ENCODE results near the gene MMS22L.

The MMS22L gene

DNA sequence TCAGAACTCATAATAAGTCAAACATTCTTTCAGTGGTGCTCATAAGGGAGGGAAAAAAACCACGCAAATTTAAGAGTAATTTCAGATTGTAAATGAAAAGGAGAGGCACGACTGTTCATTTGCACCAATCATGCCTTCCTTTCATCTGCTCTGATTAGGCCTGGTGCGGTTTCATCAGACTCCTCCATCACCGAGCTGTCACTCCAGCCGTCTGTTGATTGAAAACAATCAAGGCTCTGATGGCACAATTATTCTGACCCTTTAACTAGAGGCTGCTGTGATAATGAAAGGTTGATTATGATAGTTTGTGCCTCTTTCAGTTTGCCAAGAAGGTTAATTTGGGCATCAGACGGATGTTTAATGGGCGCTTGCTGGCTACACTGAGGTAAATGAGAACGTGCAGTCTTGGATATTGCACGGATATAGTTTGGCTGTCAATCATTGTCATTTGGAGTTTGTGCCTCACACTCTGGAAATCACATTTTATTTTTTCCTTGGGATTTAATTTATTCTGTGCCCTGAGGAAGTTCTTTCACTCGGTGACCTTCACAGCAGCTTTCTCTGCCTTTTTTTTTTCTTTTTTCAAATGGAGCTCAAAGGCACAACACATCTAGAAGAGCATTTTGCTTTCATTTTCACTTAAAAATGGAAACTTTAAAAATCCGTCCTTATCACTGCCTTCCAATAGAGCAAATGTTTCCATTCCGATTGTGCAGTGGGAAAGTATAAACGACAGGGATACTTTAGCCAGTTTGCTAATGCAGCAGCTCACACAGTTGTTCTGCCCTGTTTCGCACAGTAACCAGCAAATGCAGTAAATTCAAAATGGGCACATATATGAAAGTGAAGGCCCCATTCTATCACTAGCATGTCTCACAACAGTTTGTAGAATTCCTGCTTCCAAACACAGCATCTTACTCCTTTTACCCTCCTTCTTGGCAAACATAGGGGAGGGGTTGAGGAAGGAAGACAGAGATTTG is 185.7 kb downstream of the MMS22L start:
- DNase-seq (ENCODE audit: low spot score): no peak
- in situ Hi-C loops (cut with MboI; ENCODE audit: low sequenced_read_pairs, unreplicated experiment): no loop called here
- TF ChIP-seq, protein P1, sequence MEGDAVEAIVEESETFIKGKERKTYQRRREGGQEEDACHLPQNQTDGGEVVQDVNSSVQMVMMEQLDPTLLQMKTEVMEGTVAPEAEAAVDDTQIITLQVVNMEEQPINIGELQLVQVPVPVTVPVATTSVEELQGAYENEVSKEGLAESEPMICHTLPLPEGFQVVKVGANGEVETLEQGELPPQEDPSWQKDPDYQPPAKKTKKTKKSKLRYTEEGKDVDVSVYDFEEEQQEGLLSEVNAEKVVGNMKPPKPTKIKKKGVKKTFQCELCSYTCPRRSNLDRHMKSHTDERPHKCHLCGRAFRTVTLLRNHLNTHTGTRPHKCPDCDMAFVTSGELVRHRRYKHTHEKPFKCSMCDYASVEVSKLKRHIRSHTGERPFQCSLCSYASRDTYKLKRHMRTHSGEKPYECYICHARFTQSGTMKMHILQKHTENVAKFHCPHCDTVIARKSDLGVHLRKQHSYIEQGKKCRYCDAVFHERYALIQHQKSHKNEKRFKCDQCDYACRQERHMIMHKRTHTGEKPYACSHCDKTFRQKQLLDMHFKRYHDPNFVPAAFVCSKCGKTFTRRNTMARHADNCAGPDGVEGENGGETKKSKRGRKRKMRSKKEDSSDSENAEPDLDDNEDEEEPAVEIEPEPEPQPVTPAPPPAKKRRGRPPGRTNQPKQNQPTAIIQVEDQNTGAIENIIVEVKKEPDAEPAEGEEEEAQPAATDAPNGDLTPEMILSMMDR (IDR thresholded peaks at IDR 0.05; ENCODE audit: borderline replicate concordance, control extremely low read depth, extremely low read depth, insufficient read depth, missing control alignments): no peak

DNA sequence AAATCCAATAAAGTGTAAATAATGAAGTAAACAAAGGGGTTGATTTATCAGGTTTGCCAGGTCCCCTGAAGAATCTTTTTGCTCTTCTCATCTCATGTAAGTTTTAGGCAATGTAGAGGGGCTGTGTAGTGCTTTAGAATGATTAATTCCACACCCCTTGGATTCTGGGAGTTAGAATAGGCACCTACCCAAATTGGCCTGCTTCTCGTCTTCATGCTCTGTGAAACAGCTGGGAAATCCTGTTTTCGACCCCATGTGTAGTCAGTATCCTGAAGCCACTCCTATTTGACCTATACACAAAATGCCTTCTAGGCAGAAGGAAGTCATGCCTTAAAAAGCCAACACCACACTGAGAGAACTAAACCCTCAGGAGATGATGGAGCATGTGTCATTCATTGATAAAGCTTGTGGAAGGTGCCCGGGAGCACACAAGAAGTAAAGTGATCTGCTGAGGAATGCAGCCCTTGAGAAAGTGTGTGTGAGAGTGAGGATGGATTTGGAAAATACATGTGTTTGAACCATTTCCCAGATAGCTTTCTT is 187.6 kb downstream of the MMS22L start:
- DNase-seq (ENCODE audit: low spot score): no peak
- in situ Hi-C loops (cut with MboI; ENCODE audit: low sequenced_read_pairs, unreplicated experiment): no loop called here
- TF ChIP-seq, protein P1 (IDR thresholded peaks at IDR 0.05; ENCODE audit: borderline replicate concordance, control extremely low read depth, extremely low read depth, insufficient read depth, missing control alignments): no peak

DNA sequence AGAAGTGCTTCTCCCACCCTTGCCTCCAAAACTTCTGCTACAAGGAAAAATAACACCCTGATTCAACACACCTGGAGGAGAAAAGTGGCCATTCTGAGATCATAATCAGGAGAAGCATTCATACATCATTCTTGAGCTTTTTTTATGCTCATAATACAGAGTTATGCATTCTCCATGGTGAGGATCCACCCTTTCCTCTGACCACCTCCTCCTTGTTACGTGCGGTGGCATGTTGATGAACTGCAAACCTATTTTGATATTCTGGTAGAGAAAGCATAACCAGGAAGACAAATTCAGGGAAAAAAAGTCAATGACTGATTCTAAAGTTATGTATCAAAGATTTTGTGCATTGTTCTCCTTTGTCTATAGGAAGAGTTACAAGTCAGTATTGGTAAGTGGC is 188.6 kb downstream of the MMS22L start:
- TF ChIP-seq, protein P1 (IDR thresholded peaks at IDR 0.05; ENCODE audit: borderline replicate concordance, control extremely low read depth, extremely low read depth, insufficient read depth, missing control alignments): no peak
- in situ Hi-C loops (cut with MboI; ENCODE audit: low sequenced_read_pairs, unreplicated experiment): no loop called here
- DNase-seq (ENCODE audit: low spot score): no peak

DNA sequence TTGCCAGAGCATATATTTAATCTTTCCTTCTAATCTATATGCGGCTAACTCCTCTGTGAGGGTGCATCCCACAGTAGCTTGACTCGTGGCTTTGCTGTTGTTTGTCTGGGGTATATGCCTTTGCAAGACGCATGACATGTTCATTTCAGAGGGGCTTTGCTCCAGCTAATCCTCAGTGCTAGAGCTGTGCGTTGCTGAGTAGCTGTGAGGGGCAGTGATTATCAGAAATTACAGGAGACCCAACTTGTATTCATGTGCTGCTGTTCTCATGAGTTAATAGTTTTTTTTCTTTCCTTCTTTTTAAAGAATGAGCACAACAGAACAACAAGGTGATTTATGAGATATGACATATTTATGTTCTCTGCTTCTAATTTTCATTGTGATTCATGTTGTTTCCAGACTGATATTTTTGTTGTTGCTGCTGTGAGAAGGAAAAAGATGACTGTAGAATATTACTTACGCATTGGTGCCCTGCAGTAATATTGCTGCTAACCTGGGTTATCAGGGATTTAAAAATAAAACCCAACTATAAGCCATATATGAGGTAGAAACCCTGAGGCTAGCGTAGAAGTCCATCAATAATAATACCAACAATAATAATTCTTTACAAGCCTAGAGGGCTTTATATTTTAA is 190.2 kb downstream of the MMS22L start:
- no peak for DNase-seq (ENCODE audit: low spot score)
- in situ Hi-C loops (cut with MboI; ENCODE audit: low sequenced_read_pairs, unreplicated experiment): no loop called here
- TF ChIP-seq, protein P1 (IDR thresholded peaks at IDR 0.05; ENCODE audit: borderline replicate concordance, control extremely low read depth, extremely low read depth, insufficient read depth, missing control alignments): no peak

All from GM13976 (cell line).